HEK293T (cell line): Measurements from ENCODE around the gene DYNLT5.
"Not testable (repeated sequence)": the region's sequence is repeated elsewhere in the genome, so short reads cannot be mapped to it uniquely, and the experiment has no call there.

Source experiments
- CTCF ChIA-PET: fragments of 350-600 bp; formaldehyde crosslinking; extraction: SDS; loops from one replicate; lab custom pipeline; 2021; ENCODE audit warnings: antibody characterized with exemption, inconsistent platforms; lab: Yijun Ruan, JAX
- POLR2A ChIA-PET: fragments of 350-600 bp; formaldehyde crosslinking; extraction: SDS; loops from one replicate; lab custom pipeline; 2020; ENCODE audit warnings: antibody characterized with exemption, inconsistent platforms; lab: Yijun Ruan, JAX
- DNase-seq: peaks from one replicate; pipeline ENCODE4 v3.0.0; 2012; ENCODE audit warnings: mixed read lengths; ENCODE audit errors: extremely low spot score
- ARNT ChIP-seq: fragments of 450-650 bp; IDR thresholded peaks from 2 replicates; pipeline ENCODE4 v1.6.1; 2017; ENCODE audit warnings: mild to moderate bottlenecking
- BHLHE40 ChIP-seq: fragments of 450-650 bp; IDR thresholded peaks from 2 replicates; pipeline ENCODE4 v1.6.1; 2016; ENCODE audit warnings: mild to moderate bottlenecking, moderate library complexity, borderline replicate concordance
- CTBP1 ChIP-seq: fragments of 450-650 bp; IDR thresholded peaks from 2 replicates; pipeline ENCODE4 v1.6.1; 2016; ENCODE audit warnings: borderline replicate concordance
- ELF4 ChIP-seq: fragments of 450-650 bp; IDR thresholded peaks from 2 replicates; pipeline ENCODE4 v1.6.1; 2017; ENCODE audit warnings: antibody characterized with exemption
- FOXA1 ChIP-seq: fragments of 450-650 bp; IDR thresholded peaks from 2 replicates; pipeline ENCODE4 v1.6.1; 2016; ENCODE audit warnings: mild to moderate bottlenecking
- FOXK2 ChIP-seq: fragments of 450-650 bp; IDR thresholded peaks from 2 replicates; pipeline ENCODE4 v1.6.1; 2016; ENCODE audit warnings: mild to moderate bottlenecking
- FOXM1 ChIP-seq: fragments of 450-650 bp; IDR thresholded peaks from 2 replicates; pipeline ENCODE4 v1.6.1; 2017; ENCODE audit warnings: mild to moderate bottlenecking, borderline replicate concordance
- HDGF ChIP-seq: fragments of 450-650 bp; IDR thresholded peaks from 2 replicates; pipeline ENCODE4 v1.6.1; 2017; ENCODE audit warnings: antibody characterized with exemption, borderline replicate concordance
- L3MBTL2 ChIP-seq: fragments of 450-650 bp; conservative IDR thresholded peaks from 2 replicates; pipeline ENCODE4 v1.6.1; 2016; ENCODE audit warnings: mild to moderate bottlenecking
- LEF1 ChIP-seq: fragments of 450-650 bp; IDR thresholded peaks from 2 replicates; pipeline ENCODE4 v1.6.1; 2017; ENCODE audit warnings: mild to moderate bottlenecking, borderline replicate concordance
- NFRKB ChIP-seq: fragments of 450-650 bp; IDR thresholded peaks from 2 replicates; pipeline ENCODE4 v1.6.1; 2016; ENCODE audit warnings: mild to moderate bottlenecking, moderate library complexity
- SP1 ChIP-seq: fragments of 450-650 bp; IDR thresholded peaks from 2 replicates; pipeline ENCODE4 v1.6.1; 2017
- SUZ12 ChIP-seq: fragments of 450-650 bp; IDR thresholded peaks from 2 replicates; pipeline ENCODE4 v1.6.1; 2016; ENCODE audit warnings: mild to moderate bottlenecking
- TARDBP ChIP-seq: fragments of 450-650 bp; IDR thresholded peaks from 2 replicates; pipeline ENCODE4 v1.6.1; 2016
- ZNF384 ChIP-seq: fragments of 450-650 bp; IDR thresholded peaks from 2 replicates; pipeline ENCODE4 v1.6.1; 2016
- TF ChIP-seq, protein P1 (sequence below): fragments of 450-650 bp; IDR thresholded peaks from 2 replicates; pipeline ENCODE4 v1.6.1; 2016

DYNLT5 gene

DNA sequence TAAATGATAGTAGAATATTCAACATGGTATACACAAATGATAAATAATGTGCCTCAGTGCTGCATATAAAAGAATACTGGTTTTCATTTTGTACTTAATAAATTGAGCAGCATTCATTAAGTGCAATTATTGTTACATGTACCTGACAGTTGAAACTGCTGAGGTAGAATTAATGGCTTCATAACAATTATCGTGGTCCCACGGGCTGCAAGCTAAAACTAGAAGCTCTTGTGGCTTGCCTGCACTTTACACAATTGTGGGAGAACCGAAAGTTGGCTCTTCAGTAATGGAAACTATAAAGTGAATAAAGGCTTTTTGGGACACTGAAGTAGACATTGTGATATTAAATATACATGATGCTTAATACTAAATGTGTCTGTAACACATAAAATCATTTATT is 25.6 kb downstream of the DYNLT5 start:
- CTCF ChIA-PET, result no interaction called here
- TF ChIP-seq HDGF (no peak), L3MBTL2 (0 out of 2 replicates have a peak, but pooled peaks have one; percentile 11)
- no peak for DNase-seq
- POLR2A ChIA-PET, result no interaction called here

DNA sequence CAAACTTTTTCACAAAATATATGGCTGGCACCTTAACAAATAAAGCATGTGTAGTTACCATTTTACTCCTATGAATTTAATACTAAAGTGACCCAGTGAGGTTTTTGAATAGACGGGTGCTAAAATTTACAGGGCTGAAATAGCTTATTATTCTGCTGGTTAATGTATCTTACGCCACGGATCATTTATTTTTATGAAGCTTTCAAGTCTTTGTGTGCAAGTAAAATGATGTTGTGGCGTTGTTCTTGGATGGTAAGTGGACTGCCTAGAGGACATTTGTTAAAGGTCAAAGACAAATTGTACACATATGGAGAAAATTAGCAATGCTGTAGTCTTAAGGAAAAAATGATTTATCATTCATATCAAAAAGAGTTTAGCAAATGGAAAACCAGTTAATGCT is 26.0 kb downstream of the DYNLT5 start:
- no peak for TF ChIP-seq FOXK2
- TF ChIP-seq ZNF384, result 0 out of 2 replicates have a peak, but pooled peaks have one; percentile 5
- TF ChIP-seq, protein P1, sequence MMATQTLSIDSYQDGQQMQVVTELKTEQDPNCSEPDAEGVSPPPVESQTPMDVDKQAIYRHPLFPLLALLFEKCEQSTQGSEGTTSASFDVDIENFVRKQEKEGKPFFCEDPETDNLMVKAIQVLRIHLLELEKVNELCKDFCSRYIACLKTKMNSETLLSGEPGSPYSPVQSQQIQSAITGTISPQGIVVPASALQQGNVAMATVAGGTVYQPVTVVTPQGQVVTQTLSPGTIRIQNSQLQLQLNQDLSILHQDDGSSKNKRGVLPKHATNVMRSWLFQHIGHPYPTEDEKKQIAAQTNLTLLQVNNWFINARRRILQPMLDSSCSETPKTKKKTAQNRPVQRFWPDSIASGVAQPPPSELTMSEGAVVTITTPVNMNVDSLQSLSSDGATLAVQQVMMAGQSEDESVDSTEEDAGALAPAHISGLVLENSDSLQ, result peak; percentile 79; the same call in 1 of the 2 replicates
- DNase-seq, result peak; percentile 39
- CTCF ChIA-PET, result no interaction called here
- POLR2A ChIA-PET, result no interaction called here

DNA sequence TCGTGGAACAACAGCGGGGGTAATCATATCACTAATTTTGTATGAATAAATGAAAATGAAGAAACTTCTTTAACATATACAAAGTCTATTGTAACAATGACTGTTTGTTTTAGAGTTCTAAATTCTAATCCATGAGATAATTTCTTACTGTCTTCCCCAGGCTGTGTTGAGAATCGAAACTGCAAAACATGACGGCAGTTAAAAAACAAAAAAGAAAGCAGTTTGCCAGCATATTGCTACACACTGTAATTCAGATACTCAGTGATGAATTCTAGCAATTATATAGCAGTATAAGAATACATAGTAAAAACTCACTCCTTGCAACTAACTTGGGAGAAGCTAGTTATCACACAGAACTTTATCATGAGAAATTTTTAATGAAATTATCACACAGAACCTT is 26.7 kb downstream of the DYNLT5 start:
- ChIA-PET CTCF (no interaction called here), POLR2A (no interaction called here)
- no peak for TF ChIP-seq ELF4
- no peak for TF ChIP-seq TARDBP
- no peak for TF ChIP-seq HDGF
- no peak for TF ChIP-seq LEF1
- TF ChIP-seq FOXK2, result no peak
- TF ChIP-seq FOXM1, result no peak
- no peak for TF ChIP-seq NFRKB
- no peak for TF ChIP-seq SUZ12
- TF ChIP-seq ARNT, result no peak
- TF ChIP-seq BHLHE40, result no peak
- TF ChIP-seq L3MBTL2, result no peak
- TF ChIP-seq, protein P1, result no peak
- TF ChIP-seq CTBP1, result no peak
- TF ChIP-seq ZNF384, result no peak
- no peak for TF ChIP-seq FOXA1
- no peak for TF ChIP-seq SP1
- no peak for DNase-seq

DNA sequence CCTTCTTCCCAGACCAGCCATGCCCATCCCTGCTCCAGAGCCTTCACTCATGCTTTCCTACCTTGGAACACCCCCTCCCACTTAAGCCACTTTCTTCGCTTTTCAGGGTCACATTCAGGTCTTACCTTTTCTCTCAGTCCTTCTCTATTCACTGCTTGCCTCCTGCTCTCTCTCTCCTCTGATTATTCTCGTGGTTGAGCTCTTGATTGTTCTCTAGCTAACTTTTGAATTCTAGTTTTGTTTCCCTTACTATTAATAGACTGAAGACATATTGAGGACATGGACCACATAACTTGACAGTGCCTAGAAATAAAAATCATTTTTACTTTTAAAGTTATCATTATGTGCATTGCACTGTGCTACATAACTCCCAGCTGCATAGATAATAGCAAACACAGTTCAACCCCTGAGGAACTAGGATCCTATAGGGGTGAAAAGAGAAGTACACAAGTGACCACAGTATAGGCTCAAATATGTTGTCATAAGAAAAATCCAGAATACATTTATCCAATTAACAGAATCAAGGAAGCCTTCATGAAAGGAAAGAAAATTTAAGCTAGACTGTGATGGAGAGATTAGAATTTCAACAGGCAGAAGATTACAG is 27.3 kb downstream of the DYNLT5 start:
- no peak for DNase-seq
- CTCF ChIA-PET, result no interaction called here
- POLR2A ChIA-PET, result no interaction called here
- no peak for TF ChIP-seq TARDBP
- no peak for TF ChIP-seq ZNF384
- TF ChIP-seq ARNT, result no peak
- TF ChIP-seq LEF1, result no peak
- no peak for TF ChIP-seq L3MBTL2
- no peak for TF ChIP-seq FOXM1
- TF ChIP-seq SUZ12, result no peak
- TF ChIP-seq FOXK2, result no peak
- TF ChIP-seq CTBP1, result no peak
- no peak for TF ChIP-seq ELF4
- no peak for TF ChIP-seq BHLHE40
- TF ChIP-seq HDGF, result no peak
- TF ChIP-seq NFRKB, result no peak
- no peak for TF ChIP-seq SP1
- no peak for TF ChIP-seq FOXA1
- TF ChIP-seq, protein P1, result no peak

DNA sequence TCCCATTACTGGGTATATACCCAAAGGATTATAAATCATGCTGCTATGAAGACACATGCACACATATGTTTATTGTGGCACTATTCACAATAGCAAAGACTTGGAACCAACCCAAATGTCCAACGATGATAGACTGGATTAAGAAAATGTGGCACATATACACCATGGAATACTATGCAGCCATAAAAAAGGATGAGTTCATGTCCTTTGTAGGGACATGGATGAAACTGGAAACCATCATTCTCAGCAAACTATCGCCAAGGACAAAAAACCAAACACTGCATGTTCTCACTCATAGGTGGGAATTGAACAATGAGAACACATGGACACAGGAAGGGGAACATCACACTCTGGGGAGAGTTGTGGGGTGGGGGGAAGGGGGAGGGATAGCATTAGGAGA is 33.5 kb downstream of the DYNLT5 start:
- CTCF ChIA-PET, result not testable (repeated sequence)

DNA sequence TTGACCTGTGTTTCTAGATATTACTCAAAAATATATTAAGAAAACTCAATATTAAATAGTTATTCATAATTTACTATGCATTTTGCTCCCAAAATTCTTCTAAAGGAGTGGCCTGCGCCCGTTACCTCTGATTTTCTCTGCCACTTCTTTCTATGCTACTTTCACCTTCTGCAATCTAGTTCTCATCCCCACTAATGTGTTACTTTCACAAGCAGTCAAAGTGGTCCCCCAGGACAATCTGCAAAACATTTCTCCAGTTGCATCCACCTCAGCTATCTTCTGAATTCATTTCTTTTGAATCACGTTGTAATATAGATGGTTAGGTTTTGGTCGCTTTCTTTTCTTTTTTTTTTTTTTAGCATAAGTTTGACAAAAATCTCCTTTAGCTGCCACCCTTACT is 35.4 kb downstream of the DYNLT5 start:
- POLR2A ChIA-PET, result no interaction called here

More for the DNA sequence above, 33.5 kb downstream of the DYNLT5 start:
- POLR2A ChIA-PET, DNase-seq: not testable (repeated sequence)

More for the DNA sequence above, 35.4 kb downstream of the DYNLT5 start:
- CTCF ChIA-PET, result no interaction called here
- TF ChIP-seq FOXK2 (no peak), ELF4 (no peak), LEF1 (no peak), NFRKB (no peak), BHLHE40 (no peak), ZNF384 (no peak), TARDBP (no peak), SUZ12 (no peak), SP1 (no peak), CTBP1 (no peak), HDGF (no peak), FOXM1 (no peak), ARNT (no peak), FOXA1 (no peak), L3MBTL2 (no peak)
- TF ChIP-seq, protein P1, result no peak
- no peak for DNase-seq
